ENCODE data around the gene RPS29. TPM values are rescaled to one million over a fixed set of nuclear protein-coding genes. Genes with fewer than 3 reads are reported as not detected.

The RPS29 gene
- total RNA-seq, 2 donors from 2014 or later: 1,577 to 1,586 TPM

- Histone ChIP-seq H3K27ac (ENCODE audit: low read depth, low read length) (no peak overlapping the region), H3K4me1 (ENCODE audit: control insufficient read depth, insufficient read depth, low read length) (no peaks in the 10 kb centered on the region), H3K9me3 (ENCODE audit: control insufficient read depth, low read length) (no peaks in the 10 kb centered on the region), H3K9ac (ENCODE audit: extremely low read depth, low read length, poor library complexity, severe bottlenecking) (no peak overlapping the region), H3K27me3 (ENCODE audit: control insufficient read depth, insufficient read depth, low read length, poor library complexity, severe bottlenecking) (no peaks in the 10 kb centered on the region), H3K36me3 (ENCODE audit: control insufficient read depth, insufficient read depth, low read length) (peaks cover 52% of the 10 kb centered on the region), H3K4me3 (ENCODE audit: low read length) (no peak overlapping the region)
- 90 to 93% methylated on average over 6 to 9 of the region's 9 CpGs for WGBS, 2 experiments (ENCODE audit: insufficient coverage in 1 of 2, insufficient read length in 1 of 2)
- H3K36me3 Mint-ChIP-seq (ENCODE audit: low read depth): peaks cover 62% of the 10 kb centered on the region
- no peaks in the 10 kb centered on the region for H3K27me3 Mint-ChIP-seq (ENCODE audit: insufficient read depth)
- peak; percentile 55 for DNase-seq
- H3K4me3 Mint-ChIP-seq: no peak overlapping the region
- H3K4me1 Mint-ChIP-seq: peaks cover 22% of the 10 kb centered on the region
- TF ChIP-seq CTCF (conservative IDR thresholded peaks at IDR 0.05): no peak
- peak overlapping the region; percentile 87 for H3K27ac Mint-ChIP-seq
- no peaks in the 10 kb centered on the region for H3K9me3 Mint-ChIP-seq
These were observed 4.7 kb downstream of the RPS29 start for GRCh38 chr14:49581209-49582112.

- H3K4me1 Mint-ChIP-seq: peaks cover 22% of the 10 kb centered on the region
- no peak overlapping the region for H3K27ac ChIP-seq (ENCODE audit: low read depth, low read length)
- peaks cover 63% of the 10 kb centered on the region for H3K36me3 Mint-ChIP-seq (ENCODE audit: low read depth)
- no peaks in the 10 kb centered on the region for H3K27me3 Mint-ChIP-seq (ENCODE audit: insufficient read depth)
- no peaks in the 10 kb centered on the region for H3K9me3 ChIP-seq (ENCODE audit: control insufficient read depth, low read length)
- TF ChIP-seq CTCF (conservative IDR thresholded peaks at IDR 0.05): no peak
- H3K4me3 ChIP-seq (ENCODE audit: low read length): no peak overlapping the region
- H3K9me3 Mint-ChIP-seq: no peaks in the 10 kb centered on the region
- peaks cover 63% of the 10 kb centered on the region for H3K36me3 ChIP-seq (ENCODE audit: control insufficient read depth, insufficient read depth, low read length)
- H3K4me3 Mint-ChIP-seq: no peak overlapping the region
- no peaks in the 10 kb centered on the region for H3K4me1 ChIP-seq (ENCODE audit: control insufficient read depth, insufficient read depth, low read length)
- no peak overlapping the region for H3K9ac ChIP-seq (ENCODE audit: extremely low read depth, low read length, poor library complexity, severe bottlenecking)
- H3K27ac Mint-ChIP-seq: peak overlapping the region; percentile 0
- no peak for DNase-seq
- H3K27me3 ChIP-seq (ENCODE audit: control insufficient read depth, insufficient read depth, low read length, poor library complexity, severe bottlenecking): no peaks in the 10 kb centered on the region
- 79 to 100% methylated on average over 2 of the region's 2 CpGs for WGBS, 2 experiments (ENCODE audit: insufficient coverage in 1 of 2, insufficient read length in 1 of 2)
These were observed 6.3 kb downstream of the RPS29 start for GRCh38 chr14:49579841-49580240.

GRCh38 chr14:49578141-49578540, 8.0 kb downstream of the RPS29 start:
- H3K27ac Mint-ChIP-seq: no peak overlapping the region
- TF ChIP-seq CTCF (conservative IDR thresholded peaks at IDR 0.05): no peak
- WGBS, 2 experiments (ENCODE audit: insufficient coverage in 1 of 2, insufficient read length in 1 of 2): 100% methylated on average over 1 of the region's 1 CpG; no CpG with 5 or more reads in 1 of the 2 experiments

More at GRCh38 chr14:49578141-49578540, 8.0 kb downstream of the RPS29 start:
- no peaks in the 10 kb centered on the region for H3K27me3 ChIP-seq (ENCODE audit: control insufficient read depth, insufficient read depth, low read length, poor library complexity, severe bottlenecking)
- H3K27ac ChIP-seq (ENCODE audit: low read depth, low read length): no peak overlapping the region
- Mint-ChIP-seq H3K36me3 (ENCODE audit: low read depth) (peaks cover 62% of the 10 kb centered on the region), H3K4me1 (peaks cover 10% of the 10 kb centered on the region), H3K9me3 (no peaks in the 10 kb centered on the region), H3K4me3 (no peak overlapping the region), H3K27me3 (ENCODE audit: insufficient read depth) (no peaks in the 10 kb centered on the region)
- no peak overlapping the region for H3K9ac ChIP-seq (ENCODE audit: extremely low read depth, low read length, poor library complexity, severe bottlenecking)
- H3K4me3 ChIP-seq (ENCODE audit: low read length): no peak overlapping the region
- H3K36me3 ChIP-seq (ENCODE audit: control insufficient read depth, insufficient read depth, low read length): peaks cover 53% of the 10 kb centered on the region
- no peaks in the 10 kb centered on the region for H3K4me1 ChIP-seq (ENCODE audit: control insufficient read depth, insufficient read depth, low read length)
- no peak for DNase-seq
- H3K9me3 ChIP-seq (ENCODE audit: control insufficient read depth, low read length): no peaks in the 10 kb centered on the region

All from endodermal cell (in vitro differentiated cells).